Epithelial cell of esophagus (primary cell): Measurements from ENCODE around the gene MARCKS.

Experiments
- DNase-seq: peaks from one replicate; pipeline ENCODE4 v3.0.0; 2010; ENCODE audit warnings: low read depth
- H3K4me3 ChIP-seq: 2 replicates; pipeline ENCODE4 v1.5.1; 2011; ENCODE audit warnings: mild to moderate bottlenecking, low read length, control low read depth
- TF ChIP-seq, protein P1 (sequence below): IDR thresholded peaks from 2 replicates; pipeline ENCODE4 v1.5.1; 2011; ENCODE audit warnings: low read depth, mild to moderate bottlenecking, low read length, control low read depth, inconsistent platforms; ENCODE audit not compliant: insufficient read depth; ENCODE audit errors: missing control alignments

MARCKS gene

DNA sequence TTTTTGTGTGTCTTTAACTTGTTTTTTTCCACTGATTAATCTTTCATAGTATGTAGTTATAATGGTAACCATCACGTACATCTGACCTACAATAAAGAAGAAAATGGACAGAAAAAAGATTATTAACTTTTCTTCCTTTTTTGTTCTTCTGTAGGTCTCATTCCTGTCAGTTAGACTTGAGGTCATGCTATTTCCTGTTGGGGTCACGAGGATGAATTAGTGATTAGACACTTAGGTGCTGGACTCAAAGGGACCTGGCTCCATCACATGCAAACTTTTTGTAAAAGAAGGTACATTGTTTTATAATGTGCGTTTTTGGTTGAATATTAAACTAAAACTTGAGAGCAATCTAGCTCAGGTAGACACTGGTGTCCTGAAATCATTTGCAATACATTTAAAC is 14.8 kb downstream of the MARCKS start:
- TF ChIP-seq, protein P1, sequence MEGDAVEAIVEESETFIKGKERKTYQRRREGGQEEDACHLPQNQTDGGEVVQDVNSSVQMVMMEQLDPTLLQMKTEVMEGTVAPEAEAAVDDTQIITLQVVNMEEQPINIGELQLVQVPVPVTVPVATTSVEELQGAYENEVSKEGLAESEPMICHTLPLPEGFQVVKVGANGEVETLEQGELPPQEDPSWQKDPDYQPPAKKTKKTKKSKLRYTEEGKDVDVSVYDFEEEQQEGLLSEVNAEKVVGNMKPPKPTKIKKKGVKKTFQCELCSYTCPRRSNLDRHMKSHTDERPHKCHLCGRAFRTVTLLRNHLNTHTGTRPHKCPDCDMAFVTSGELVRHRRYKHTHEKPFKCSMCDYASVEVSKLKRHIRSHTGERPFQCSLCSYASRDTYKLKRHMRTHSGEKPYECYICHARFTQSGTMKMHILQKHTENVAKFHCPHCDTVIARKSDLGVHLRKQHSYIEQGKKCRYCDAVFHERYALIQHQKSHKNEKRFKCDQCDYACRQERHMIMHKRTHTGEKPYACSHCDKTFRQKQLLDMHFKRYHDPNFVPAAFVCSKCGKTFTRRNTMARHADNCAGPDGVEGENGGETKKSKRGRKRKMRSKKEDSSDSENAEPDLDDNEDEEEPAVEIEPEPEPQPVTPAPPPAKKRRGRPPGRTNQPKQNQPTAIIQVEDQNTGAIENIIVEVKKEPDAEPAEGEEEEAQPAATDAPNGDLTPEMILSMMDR: no peak
- no peak overlapping the region for H3K4me3 ChIP-seq
- no peak for DNase-seq

DNA sequence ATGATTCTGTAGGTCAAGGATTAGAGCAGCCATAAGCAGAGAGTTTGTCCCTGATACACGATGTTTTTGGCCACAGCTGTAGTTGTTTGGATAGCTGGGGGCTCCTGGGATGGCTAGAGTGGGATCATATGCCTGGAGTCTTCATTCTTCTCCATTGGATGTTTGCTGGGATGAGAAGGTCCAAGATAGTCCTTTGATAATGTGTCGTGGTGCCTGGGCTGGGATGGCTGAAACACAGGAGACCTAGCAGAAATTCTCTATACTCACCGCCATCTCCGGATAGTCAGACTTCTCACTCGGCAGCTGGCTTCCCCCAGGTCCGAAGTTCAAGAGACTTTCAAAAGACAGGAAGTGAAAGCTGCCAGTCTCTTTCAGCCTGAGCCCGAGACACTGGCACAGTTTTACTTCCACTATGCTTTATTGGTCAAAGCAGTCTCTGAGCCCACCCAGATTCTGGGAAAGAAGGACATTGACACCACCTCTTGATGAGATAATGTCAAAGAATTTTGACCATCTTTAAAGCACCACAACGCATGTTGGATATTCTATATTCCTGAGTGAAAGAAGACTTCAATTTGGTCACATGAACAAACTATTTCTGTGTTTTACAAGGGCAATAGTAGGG is 16.0 kb downstream of the MARCKS start:
- DNase-seq: no peak
- no peak overlapping the region for H3K4me3 ChIP-seq
- TF ChIP-seq, protein P1: no peak

DNA sequence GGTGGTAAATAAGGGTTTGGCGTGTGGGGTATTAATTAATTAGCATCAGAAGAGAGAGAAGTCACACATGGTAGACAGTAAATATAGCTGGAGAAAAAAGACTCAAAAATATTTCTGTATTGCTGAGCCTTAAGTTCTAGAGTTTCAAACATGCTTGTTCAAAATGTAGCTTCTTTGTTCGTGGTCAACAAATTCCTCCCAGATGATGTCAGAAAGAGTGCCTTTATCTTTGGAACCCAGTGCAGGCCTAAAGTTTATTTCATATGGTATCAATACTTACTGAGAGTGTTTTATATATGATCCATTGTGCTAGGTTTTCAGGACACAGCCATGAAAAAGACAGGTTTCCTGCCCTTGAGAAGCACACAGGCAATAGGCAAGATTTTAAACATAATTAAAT is 18.3 kb downstream of the MARCKS start:
- TF ChIP-seq, protein P1: no peak
- no peak overlapping the region for H3K4me3 ChIP-seq
- no peak for DNase-seq

DNA sequence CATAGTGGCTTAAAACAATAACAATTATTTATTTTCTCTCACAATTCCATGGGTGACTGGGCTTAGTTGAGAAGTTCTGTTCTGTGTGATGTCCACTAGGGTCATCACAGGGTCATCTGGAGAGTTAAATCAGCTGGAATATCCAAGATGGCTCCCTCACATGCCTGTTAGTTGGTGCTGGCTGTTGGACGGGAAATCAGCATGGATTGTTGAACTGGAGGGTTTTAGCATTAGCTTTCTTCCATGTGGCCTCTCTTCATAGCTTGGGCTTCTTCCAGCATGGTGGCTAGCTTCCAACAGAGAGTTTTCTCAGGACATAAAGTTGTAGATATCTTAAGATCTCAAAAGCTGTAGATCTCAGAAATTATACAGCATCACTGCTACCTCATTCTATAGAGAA is 19.6 kb downstream of the MARCKS start:
- H3K4me3 ChIP-seq: no peak overlapping the region
- TF ChIP-seq, protein P1: no peak
- DNase-seq: no peak

DNA sequence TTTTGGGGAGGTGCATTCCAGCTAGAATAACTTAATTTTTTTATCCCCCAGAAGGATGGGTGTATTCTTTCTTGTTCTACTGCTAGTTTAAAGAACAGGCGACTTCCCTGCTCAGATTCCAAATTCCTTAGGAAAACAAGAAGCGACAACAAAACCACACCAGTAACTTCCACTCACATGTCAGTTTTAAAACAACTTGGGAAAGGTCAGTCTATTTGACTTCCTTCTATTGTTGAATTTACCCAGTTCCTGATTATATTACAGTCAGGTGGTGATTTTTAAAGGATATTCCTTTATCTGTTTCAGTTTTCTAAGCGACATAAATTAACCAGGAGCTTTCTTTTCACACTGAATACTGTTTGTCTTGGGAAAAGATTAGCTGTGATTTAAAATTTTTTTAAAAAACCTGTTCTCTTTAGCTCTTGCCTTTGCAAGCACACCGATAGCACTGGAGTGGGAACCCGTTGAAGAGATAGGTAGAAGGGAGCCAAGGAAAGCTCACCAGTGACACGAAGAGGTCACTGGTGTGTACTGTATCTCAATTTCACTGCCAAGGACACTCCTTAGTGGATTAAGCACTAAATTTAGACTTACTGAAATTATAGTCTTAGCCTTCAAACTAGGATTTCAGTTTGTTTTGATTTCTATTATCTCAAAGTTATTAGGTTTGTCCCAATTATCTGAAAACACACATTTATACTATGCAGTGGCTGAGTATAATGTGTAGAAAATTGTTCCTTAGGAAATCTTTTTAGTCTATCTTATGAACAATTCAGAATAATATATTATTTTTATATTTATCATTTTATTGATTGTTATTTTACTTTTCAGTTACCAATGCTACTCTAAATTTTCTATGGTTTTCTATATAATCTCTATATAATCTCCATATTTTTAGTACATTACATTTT is 22.3 kb downstream of the MARCKS start:
- TF ChIP-seq, protein P1: peak; percentile 92
- H3K4me3 ChIP-seq: no peak overlapping the region
- DNase-seq: peak; percentile 81

DNA sequence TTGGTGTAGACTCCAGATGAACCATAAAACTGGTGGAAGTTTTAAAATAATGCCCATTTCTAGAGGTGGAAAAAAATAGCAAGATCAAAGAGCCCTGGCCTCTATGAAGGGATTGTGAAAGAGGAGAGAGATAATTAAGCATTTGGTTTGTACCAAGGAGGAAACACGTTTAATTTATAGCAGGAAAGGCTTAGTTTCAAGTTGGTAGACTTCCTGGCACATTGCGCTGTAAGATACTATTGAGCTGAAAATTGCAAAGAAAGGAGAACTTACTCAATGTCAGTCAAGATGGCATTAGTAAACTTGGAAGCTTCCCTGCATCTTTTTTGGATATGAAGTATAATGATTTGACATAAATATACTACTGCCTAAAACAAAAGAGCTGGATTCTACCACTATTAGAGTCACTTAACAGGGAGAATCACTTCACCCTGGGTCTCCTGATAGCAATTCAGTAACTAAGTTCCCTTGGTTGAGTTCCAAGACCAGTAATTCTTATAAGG is 24.4 kb downstream of the MARCKS start:
- H3K4me3 ChIP-seq: no peak overlapping the region

More for the DNA sequence above, 24.4 kb downstream of the MARCKS start:
- DNase-seq: no peak
- TF ChIP-seq, protein P1: no peak
